SK-N-SH (cell line): ENCODE results near the gene DNAH7. TPM values are rescaled to one million over a fixed set of nuclear protein-coding genes. Genes with fewer than 3 reads are reported as not detected.

Experiments
- CTCF ChIA-PET: fragments of 300-600, 350-600 bp; formaldehyde crosslinking; extraction: SDS; loops from one replicate; lab custom pipeline; 2021; lab: Yijun Ruan, JAX
- POLR2A ChIA-PET: fragments of 350-600 bp; sonication (Branson Sonifier 250); formaldehyde crosslinking; extraction: SDS; loops from one replicate; lab custom pipeline; 2020; ENCODE audit warnings: antibody characterized with exemption, inconsistent platforms; lab: Yijun Ruan, JAX
- DNase-seq: peaks from one replicate; pipeline ENCODE4 v3.0.0; 2012
- H2AFZ ChIP-seq: fragments of 200-600 bp; sonication (generic); 2 replicates; pipeline ENCODE4 v1.8.1; 2016; ENCODE audit warnings: antibody characterized with exemption, mild to moderate bottlenecking, low read depth
- H3F3A ChIP-seq: fragments of 200-600 bp; sonication (generic); replicated peaks from 2 replicates; pipeline ENCODE3; 2016; ENCODE audit warnings: antibody characterized with exemption, mild to moderate bottlenecking; ENCODE audit not compliant: insufficient read depth
- H3K27ac ChIP-seq, 2 experiments: fragments of 200-500 bp in 1 of 2; fragments of 200-600 bp in 1 of 2; sonication (Bioruptor generic) in 1 of 2; sonication (generic), shearing (Covaris generic) in 1 of 2; 2 replicates each; pipeline versions ENCODE4 v1.5.1 to v1.6.1; 2014 to 2016; ENCODE audit warnings: low read depth in 2 of 2, inconsistent platforms in 1 of 2, low read length in 1 of 2, mild to moderate bottlenecking in 1 of 2, mixed read lengths in 1 of 2
- H3K27me3 ChIP-seq: fragments of 200-600 bp; sonication (generic), shearing (Covaris generic); 2 replicates; pipeline ENCODE4 v1.6.1; 2016; ENCODE audit warnings: mixed run types; ENCODE audit not compliant: insufficient read depth
- H3K36me3 ChIP-seq, 2 experiments: fragments of 200-500 bp in 1 of 2; fragments of 200-600 bp in 1 of 2; sonication (Bioruptor generic) in 1 of 2; sonication (generic) in 1 of 2; replicated peaks in 1 of 2; 2 replicates each; pipeline versions ENCODE3 to v1.5.1; 2014 to 2016; ENCODE audit warnings: low read length in 1 of 2, mild to moderate bottlenecking in 1 of 2; ENCODE audit not compliant: insufficient read depth in 2 of 2, control insufficient read depth in 1 of 2
- H3K4me1 ChIP-seq, 2 experiments: fragments of 200-500 bp in 1 of 2; fragments of 200-600 bp in 1 of 2; sonication (Bioruptor generic) in 1 of 2; sonication (generic), shearing (Covaris generic) in 1 of 2; 2 replicates each; pipeline versions ENCODE4 v1.5.1 to v1.6.1; 2014 to 2016; ENCODE audit warnings: low read depth in 1 of 2, low read length in 1 of 2, mixed run types in 1 of 2; ENCODE audit not compliant: insufficient read depth in 2 of 2, control insufficient read depth in 1 of 2
- H3K4me2 ChIP-seq: fragments of 200-600 bp; sonication (generic), shearing (Covaris generic); 2 replicates; pipeline ENCODE4 v1.6.1; 2017; ENCODE audit warnings: mixed run types
- H3K4me3 ChIP-seq, 2 experiments: fragments of 200-500 bp in 1 of 2; fragments of 200-600 bp in 1 of 2; sonication (Bioruptor generic) in 1 of 2; sonication (generic), shearing (Covaris generic) in 1 of 2; 2 replicates each; pipeline versions ENCODE4 v1.5.1 to v1.8.1; 2014 to 2016; ENCODE audit warnings: low read depth in 2 of 2, inconsistent platforms in 1 of 2, low read length in 1 of 2, mild to moderate bottlenecking in 1 of 2, mixed read lengths in 1 of 2, moderate library complexity in 1 of 2
- H3K79me2 ChIP-seq: fragments of 200-600 bp; sonication (generic); 2 replicates; pipeline ENCODE4 v1.8.1; 2017; ENCODE audit warnings: mild to moderate bottlenecking; ENCODE audit not compliant: insufficient read depth
- H3K9ac ChIP-seq: fragments of 200-600 bp; sonication (generic); 2 replicates; pipeline ENCODE4 v1.6.1; 2017; ENCODE audit warnings: mixed run types
- H3K9me2 ChIP-seq: fragments of 200-600 bp; sonication (generic); 2 replicates; pipeline ENCODE4 v1.6.1; 2017; ENCODE audit warnings: mixed run types
- H3K9me3 ChIP-seq: fragments of 200-600 bp; sonication (generic); 2 replicates; pipeline ENCODE4 v1.6.1; 2017; ENCODE audit warnings: mixed run types, mild to moderate bottlenecking, moderate library complexity
- H4K20me1 ChIP-seq: fragments of 200-600 bp; sonication (generic); 2 replicates; pipeline ENCODE4 v1.6.1; 2017; ENCODE audit warnings: mild to moderate bottlenecking, mixed run types; ENCODE audit not compliant: insufficient read depth
- ELF1 ChIP-seq: IDR thresholded peaks from 2 replicates; pipeline ENCODE4 v1.4.0; 2012
- EZH2phosphoT487 ChIP-seq: fragments of 200-600 bp; sonication (generic); IDR thresholded peaks from 2 replicates; pipeline ENCODE4 v1.6.1; 2017; ENCODE audit warnings: low read depth, mixed run types, mild to moderate bottlenecking, antibody characterized with exemption, moderate library complexity, borderline replicate concordance
- FOSL2 ChIP-seq: IDR thresholded peaks from 2 replicates; pipeline ENCODE4 v1.4.0; 2012; ENCODE audit warnings: low read depth, mild to moderate bottlenecking, moderate library complexity, borderline replicate concordance
- FOXJ3 ChIP-seq: sonication (generic); formaldehyde crosslinking; IDR thresholded peaks from 2 replicates; pipeline ENCODE4 v1.5.1; 2020; ENCODE audit warnings: mild to moderate bottlenecking, missing genetic modification reagents
- FOXM1 ChIP-seq: IDR thresholded peaks from 2 replicates; pipeline ENCODE4 v1.4.0; 2012; ENCODE audit warnings: low read depth, mild to moderate bottlenecking
- GABPA ChIP-seq: IDR thresholded peaks from 2 replicates; pipeline ENCODE4 v1.4.0; 2012; ENCODE audit warnings: low read depth, mild to moderate bottlenecking
- MEF2A ChIP-seq: IDR thresholded peaks from 2 replicates; pipeline ENCODE4 v1.4.0; 2012; ENCODE audit warnings: low read depth, borderline replicate concordance
- MXI1 ChIP-seq: IDR thresholded peaks from 2 replicates; pipeline ENCODE4 v1.6.1; 2012; ENCODE audit warnings: mild to moderate bottlenecking, low read depth, low read length, improper control_type of control experiment
- NFIC ChIP-seq: IDR thresholded peaks from 2 replicates; pipeline ENCODE4 v1.4.0; 2012; ENCODE audit warnings: borderline replicate concordance
- POLR2AphosphoS5 ChIP-seq: IDR thresholded peaks from 2 replicates; pipeline ENCODE4 v1.6.1; 2012; ENCODE audit warnings: low read depth, low read length
- RAD21 ChIP-seq: IDR thresholded peaks from 2 replicates; pipeline ENCODE4 v1.6.1; 2012; ENCODE audit warnings: mild to moderate bottlenecking, low read length
- RFX5 ChIP-seq: IDR thresholded peaks from 2 replicates; pipeline ENCODE4 v1.6.1; 2012; ENCODE audit warnings: mild to moderate bottlenecking, improper control_type of control experiment, low read length
- RXRA ChIP-seq: IDR thresholded peaks from 2 replicates; pipeline ENCODE4 v1.4.0; 2012; ENCODE audit warnings: low read depth, mild to moderate bottlenecking, borderline replicate concordance
- SIN3A ChIP-seq: IDR thresholded peaks from 2 replicates; pipeline ENCODE4 v1.6.1; 2012; ENCODE audit warnings: low read depth, mild to moderate bottlenecking, low read length, moderate library complexity, borderline replicate concordance
- TCF12 ChIP-seq: IDR thresholded peaks from 2 replicates; pipeline ENCODE4 v1.4.0; 2012
- TEAD4 ChIP-seq: IDR thresholded peaks from 2 replicates; pipeline ENCODE4 v1.4.0; 2012; ENCODE audit warnings: mild to moderate bottlenecking, borderline replicate concordance; ENCODE audit not compliant: insufficient read depth
- WGBS: methylation state at CpG from one replicate; pipeline ENCODE4 v1.1.6; 2017; ENCODE audit warnings: low lambda C conversion rate; 5-methylcytosine and 5-hydroxymethylcytosine counted together
- polyA plus RNA-seq, 3 experiments: library from polyadenylated mRNA; depleted of rRNA; stranded (reverse); fragments of >200 nt; gene quantifications; 2 replicates each; pipeline ENCODE4 v1.2.3, GENCODE V29; 2012
- TF ChIP-seq, protein P1 (sequence below): fragments of 150-350 bp; IDR thresholded peaks from 2 replicates; pipeline ENCODE4 v1.6.1; 2016; ENCODE audit warnings: mild to moderate bottlenecking, low read depth, low read length
- TF ChIP-seq, protein P2 (sequence below): IDR thresholded peaks from 2 replicates; pipeline ENCODE4 v1.4.0; 2012; ENCODE audit warnings: low read depth, borderline replicate concordance
- TF ChIP-seq, protein P3 (sequence below): fragments of 150-350 bp; IDR thresholded peaks from 2 replicates; pipeline ENCODE4 v1.6.1; 2017; ENCODE audit warnings: antibody characterized with exemption, low read length, low read depth, borderline replicate concordance

DNAH7 gene
- polyA plus RNA-seq, 1 of the 3 experiments (the other 2 are of a cell fraction) = 1.2 TPM

DNA sequence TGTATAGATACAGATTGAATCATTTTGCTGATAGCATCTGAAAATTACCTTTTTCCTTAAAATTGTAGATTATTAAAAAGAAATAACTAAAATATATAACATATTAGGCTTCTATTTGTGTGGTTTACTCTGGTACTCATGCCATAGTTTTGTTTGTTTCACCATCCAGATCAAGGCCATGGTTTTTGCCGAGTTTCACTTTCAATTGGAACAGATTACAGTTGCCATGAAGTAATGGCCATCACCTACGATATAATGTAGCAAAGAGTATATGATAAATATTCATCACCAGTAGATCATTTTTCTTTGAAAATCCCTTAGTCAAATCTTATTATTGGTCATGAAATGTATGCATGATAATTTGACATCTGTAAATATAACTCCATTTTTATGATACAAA lies 11.9 kb upstream of the DNAH7 start:
- CTCF ChIA-PET = interaction anchor here (0.6 to 3.1 kb wide), 4 partner anchors 33 to 257 kb away, joined by 3 to 21 read pairs (median 9); no protein-coding TSS in a partner anchor
- H3K4me2 ChIP-seq = no peak overlapping the region
- H2AFZ ChIP-seq = no peak overlapping the region
- H3K79me2 ChIP-seq = no peaks in the 10 kb centered on the region
- no peak for DNase-seq
- H3K4me3 ChIP-seq = no peak overlapping the region
- H3K9me2 ChIP-seq = no peaks in the 10 kb centered on the region
- no peak overlapping the region for H3K9ac ChIP-seq
- no peaks in the 10 kb centered on the region for H3K36me3 ChIP-seq
- POLR2A ChIA-PET = no interaction called here
- H3F3A ChIP-seq = peaks cover 7% of the 10 kb centered on the region
- H4K20me1 ChIP-seq = no peaks in the 10 kb centered on the region
- 75% methylated on average over 2 of the region's 2 CpGs for WGBS
- no peaks in the 10 kb centered on the region for H3K27me3 ChIP-seq
- H3K9me3 ChIP-seq = 0 out of 2 replicates have a peak, but pooled peaks cover 3% of the 10 kb centered on the region
- no peak for TF ChIP-seq TEAD4
- TF ChIP-seq, protein P1, sequence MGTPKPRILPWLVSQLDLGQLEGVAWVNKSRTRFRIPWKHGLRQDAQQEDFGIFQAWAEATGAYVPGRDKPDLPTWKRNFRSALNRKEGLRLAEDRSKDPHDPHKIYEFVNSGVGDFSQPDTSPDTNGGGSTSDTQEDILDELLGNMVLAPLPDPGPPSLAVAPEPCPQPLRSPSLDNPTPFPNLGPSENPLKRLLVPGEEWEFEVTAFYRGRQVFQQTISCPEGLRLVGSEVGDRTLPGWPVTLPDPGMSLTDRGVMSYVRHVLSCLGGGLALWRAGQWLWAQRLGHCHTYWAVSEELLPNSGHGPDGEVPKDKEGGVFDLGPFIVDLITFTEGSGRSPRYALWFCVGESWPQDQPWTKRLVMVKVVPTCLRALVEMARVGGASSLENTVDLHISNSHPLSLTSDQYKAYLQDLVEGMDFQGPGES = no peak
- TF ChIP-seq TCF12 = no peak
- no peak for TF ChIP-seq NFIC
- no peak for TF ChIP-seq ELF1
- no peak for TF ChIP-seq MEF2A
- no peak for TF ChIP-seq RAD21
- no peak for TF ChIP-seq RFX5
- no peak for TF ChIP-seq POLR2AphosphoS5
- no peak for TF ChIP-seq SIN3A
- no peak for TF ChIP-seq FOXJ3 (CRISPR knock-in tag)
- TF ChIP-seq RXRA = no peak
- TF ChIP-seq MXI1 = no peak
- no peak for TF ChIP-seq FOXM1
- TF ChIP-seq EZH2phosphoT487 = no peak
- TF ChIP-seq, protein P2, sequence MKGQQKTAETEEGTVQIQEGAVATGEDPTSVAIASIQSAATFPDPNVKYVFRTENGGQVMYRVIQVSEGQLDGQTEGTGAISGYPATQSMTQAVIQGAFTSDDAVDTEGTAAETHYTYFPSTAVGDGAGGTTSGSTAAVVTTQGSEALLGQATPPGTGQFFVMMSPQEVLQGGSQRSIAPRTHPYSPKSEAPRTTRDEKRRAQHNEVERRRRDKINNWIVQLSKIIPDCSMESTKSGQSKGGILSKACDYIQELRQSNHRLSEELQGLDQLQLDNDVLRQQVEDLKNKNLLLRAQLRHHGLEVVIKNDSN = no peak
- TF ChIP-seq, protein P3, sequence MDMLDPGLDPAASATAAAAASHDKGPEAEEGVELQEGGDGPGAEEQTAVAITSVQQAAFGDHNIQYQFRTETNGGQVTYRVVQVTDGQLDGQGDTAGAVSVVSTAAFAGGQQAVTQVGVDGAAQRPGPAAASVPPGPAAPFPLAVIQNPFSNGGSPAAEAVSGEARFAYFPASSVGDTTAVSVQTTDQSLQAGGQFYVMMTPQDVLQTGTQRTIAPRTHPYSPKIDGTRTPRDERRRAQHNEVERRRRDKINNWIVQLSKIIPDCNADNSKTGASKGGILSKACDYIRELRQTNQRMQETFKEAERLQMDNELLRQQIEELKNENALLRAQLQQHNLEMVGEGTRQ = no peak
- TF ChIP-seq GABPA = no peak
- TF ChIP-seq FOSL2 = no peak
- TF ChIP-seq, all 33 proteins: peak for 0
- Histone ChIP-seq H3K27ac (no peak overlapping the region), H3K4me1 (no peaks in the 10 kb centered on the region)
